ENCODE measurements around the gene SKOR1.

The SKOR1 gene

DNA sequence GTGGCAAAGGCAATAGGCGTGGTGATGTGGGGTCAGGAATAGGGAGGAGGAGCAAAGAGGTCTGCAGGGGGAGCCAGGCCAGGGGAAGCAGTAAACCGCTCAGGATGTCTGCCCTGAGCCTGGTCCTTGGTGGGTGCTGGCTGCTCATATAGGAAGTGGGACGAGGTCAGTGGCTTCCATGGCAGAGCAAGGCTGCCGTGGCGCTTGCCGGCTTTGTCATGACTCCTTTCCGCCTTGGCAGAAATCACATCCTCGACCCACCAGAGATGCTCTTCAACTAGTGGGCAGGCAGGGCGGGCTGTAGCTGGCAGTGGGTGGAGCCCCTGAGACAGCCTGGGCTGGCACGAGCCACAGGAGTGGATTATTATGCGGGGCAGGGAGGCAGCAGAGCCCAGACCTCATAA, 13.1 kb upstream of the SKOR1 start:
- no peak for DNase-seq
- in situ Hi-C loops (cut with HindIII; ENCODE audit: low pct_ligation_motif_present, low pct_unique_long_range_greater_than_20kb, low sequenced_read_pairs) = no loop called here

DNA sequence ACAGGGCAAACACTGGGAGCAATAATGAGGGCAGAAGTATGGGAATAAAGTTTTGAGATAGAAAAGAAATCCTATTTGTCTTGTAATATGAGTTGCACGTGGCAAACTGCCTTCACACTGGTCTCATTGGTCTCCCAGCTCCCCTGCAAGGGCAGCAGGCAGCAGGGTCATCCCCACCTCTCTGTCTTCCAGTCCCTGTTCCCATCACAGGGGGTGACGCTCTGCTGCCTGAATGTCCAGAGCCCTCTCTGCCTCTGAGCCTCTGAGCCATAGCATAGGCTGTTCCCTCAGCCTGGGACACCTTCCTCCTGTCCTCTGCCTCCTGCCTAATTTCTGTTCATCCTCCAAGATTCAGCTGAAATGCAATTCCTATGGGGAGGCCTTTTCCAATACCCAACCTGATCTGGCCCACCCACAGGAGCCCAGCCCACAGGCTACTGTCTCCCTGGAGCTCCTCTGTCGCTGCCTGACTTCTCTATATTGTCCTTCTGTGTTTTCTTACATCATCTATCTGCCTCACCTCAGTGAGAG, 12.1 kb upstream of the SKOR1 start:
- in situ Hi-C loops (cut with HindIII; ENCODE audit: low pct_ligation_motif_present, low pct_unique_long_range_greater_than_20kb, low sequenced_read_pairs) = no loop called here
- no peak for DNase-seq

DNA sequence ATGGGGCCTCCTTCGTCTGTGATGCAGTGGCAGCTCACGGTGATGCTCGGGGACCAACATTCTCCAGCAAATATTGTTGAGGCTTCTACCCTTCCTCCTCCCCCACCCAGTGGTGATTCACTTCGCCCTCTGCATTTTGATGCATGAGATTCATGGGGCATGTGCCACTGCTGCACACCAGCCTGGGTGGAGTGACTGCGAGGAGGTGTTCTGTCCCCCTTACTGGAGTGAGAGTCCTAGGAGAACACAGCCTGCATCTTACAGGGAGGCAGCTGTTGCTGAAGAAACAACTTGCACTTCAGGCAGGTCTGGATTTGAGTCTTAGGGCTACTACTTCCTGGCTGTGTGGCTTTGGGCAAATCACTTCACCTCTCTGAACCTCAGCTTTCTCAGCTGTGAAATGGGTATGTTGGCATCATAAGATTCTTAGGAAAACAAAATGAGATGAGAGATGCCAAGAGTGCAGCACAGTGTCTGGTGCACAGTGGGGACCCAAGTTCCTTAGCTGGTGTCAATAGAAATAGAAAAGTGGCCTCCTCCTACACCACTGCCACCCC, 10.2 kb upstream of the SKOR1 start:
- no peak for DNase-seq
- in situ Hi-C loops (cut with HindIII; ENCODE audit: low pct_ligation_motif_present, low pct_unique_long_range_greater_than_20kb, low sequenced_read_pairs) = no loop called here

GRCh38 chr15:67816668-67817067, 8.6 kb upstream of the SKOR1 start:
- DNase-seq = no peak
- in situ Hi-C loops (cut with HindIII; ENCODE audit: low pct_ligation_motif_present, low pct_unique_long_range_greater_than_20kb, low sequenced_read_pairs) = no loop called here

- no peak for DNase-seq
- in situ Hi-C loops (cut with HindIII; ENCODE audit: low pct_ligation_motif_present, low pct_unique_long_range_greater_than_20kb, low sequenced_read_pairs) = no loop called here
Observed at GRCh38 chr15:67818464-67818863, 6.8 kb upstream of the SKOR1 start.

DNA sequence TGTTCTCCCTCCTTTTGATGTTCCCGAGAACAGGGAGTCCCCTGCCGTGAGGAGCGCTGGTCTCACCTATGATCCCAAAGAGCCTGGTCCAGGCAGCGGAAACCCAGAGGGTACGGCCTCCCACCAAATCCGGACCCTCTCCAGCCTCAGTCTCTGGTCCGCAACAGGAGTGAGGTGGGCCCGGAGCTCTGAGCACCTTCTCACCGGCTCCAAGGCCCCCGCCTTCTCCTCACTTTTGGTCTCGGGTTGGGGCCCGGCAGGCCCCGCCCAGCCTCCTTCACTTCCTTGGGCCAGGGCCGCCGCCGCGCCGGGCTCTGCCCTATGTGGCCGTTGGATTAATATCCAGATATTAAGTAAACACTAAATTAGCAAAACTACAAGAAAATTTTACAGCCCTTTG, 5.7 kb upstream of the SKOR1 start:
- DNase-seq = no peak
- in situ Hi-C loops (cut with HindIII; ENCODE audit: low pct_ligation_motif_present, low pct_unique_long_range_greater_than_20kb, low sequenced_read_pairs) = no loop called here

DNA sequence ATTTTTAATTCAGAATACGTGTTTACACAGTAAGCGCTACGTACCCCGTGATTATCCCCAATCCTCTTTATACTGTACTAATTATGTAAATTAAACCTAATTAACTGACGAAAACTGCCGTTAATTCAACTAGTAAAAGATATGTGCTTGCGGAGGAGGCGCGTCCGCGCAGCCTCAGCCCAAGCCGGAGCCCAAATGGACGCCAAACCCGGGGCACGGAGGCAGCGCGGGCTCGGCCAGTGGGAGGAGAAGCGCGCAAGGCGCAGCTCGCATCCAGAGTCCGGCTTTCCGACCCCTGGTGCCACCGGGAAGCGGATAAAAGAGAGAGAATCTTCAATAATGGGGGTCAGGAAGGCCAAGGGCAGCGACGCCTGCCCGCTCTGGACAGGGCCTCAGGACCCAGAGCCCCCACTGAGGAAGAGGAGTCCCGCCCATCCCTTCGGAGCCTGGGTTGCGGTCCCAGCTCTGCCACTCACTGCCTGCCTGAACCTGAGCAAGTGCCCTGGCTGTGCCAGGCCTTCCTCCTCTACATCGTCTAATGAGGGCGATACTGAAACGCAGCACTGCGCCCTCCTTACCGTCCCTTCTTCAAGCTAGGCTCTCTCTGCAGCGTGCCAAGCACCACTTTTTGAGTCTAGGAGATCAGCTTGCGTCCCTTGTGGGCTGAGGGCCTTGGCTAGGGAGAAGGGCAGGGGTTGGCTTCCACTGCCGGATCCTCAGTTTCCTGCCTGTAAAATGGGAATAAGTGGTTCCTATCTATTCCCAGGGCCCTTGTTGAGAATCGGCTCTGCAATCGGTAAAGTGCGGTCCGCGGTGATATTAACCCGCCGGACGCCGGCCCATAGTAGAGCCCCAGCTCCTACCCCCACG, 5.0 kb upstream of the SKOR1 start:
- in situ Hi-C loops (cut with HindIII; ENCODE audit: low pct_ligation_motif_present, low pct_unique_long_range_greater_than_20kb, low sequenced_read_pairs) = no loop called here

DNA sequence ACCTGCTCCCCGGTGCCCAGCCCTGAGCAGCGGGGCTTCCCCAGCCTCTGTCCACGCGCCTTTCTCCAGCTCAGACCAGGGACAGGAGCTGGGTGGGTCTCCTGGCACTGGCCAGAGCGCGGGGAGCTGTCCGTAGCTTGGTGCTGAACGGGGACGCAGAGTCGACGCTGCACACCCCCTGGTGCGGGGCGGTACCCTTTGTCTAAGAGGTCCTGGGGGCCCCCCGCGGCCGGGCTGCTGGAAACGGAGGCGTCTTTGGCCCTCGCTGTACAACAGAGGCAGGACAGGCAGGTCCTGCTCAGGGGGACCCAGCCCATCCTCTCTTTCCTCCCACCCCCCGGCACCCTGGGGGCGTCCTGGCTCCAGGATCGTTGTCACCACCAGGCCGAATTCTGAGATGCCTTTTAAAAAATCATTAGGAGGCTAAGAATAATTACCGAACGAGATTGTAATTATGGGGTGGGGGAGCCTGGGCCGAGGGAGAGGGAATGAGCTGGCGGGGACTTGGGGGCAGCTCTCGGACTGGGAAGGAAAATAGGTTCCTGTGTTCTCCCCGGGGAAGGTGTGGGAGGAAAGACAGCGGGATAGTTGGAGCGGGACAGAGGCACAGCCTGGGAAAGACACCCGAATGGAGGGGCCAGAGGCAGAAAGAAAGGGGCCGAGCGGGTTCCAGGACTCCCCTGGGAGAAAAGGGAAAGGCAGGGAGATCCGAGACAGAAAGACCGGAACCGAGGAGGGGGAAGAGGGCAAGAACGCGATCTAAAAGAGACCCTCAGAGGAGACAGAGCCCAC, 4.1 kb upstream of the SKOR1 start:
- DNase-seq = peak; percentile 56
- in situ Hi-C loops (cut with HindIII; ENCODE audit: low pct_ligation_motif_present, low pct_unique_long_range_greater_than_20kb, low sequenced_read_pairs) = no loop called here

More for the DNA sequence above, 5.0 kb upstream of the SKOR1 start:
- no peak for DNase-seq

DNA sequence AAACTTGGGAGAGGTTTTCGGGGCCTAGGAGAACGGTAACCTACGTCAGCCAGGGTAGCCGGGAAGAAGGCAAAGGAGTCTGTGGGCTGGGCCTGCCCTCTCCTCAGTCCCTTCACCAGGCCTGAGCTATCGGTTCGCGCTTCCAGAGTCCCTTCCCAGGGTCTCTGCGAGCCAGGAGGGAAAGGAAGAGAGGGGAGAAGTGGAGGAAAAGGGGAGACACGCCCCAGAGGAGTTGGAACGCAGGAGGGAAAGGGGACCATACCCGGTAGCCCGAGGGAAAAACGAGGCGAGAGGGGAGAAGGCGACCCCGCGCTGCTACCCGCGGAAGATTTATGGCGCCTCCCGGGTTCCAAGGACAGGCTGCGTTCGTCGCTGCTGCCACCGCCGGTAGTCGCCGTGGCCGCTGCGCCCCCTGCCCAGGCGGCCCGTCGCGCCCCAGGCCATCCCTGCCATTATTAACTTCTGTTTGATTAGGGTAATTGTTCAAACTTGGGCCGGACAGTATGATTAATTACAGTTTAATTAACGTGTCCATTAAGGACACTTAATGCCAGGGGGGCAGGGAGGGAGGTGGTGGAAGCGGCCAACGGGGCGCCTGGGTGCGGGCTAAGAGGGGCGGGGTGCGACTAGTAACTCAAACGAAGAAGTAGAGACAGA, 3.4 kb upstream of the SKOR1 start:
- no peak for DNase-seq
- in situ Hi-C loops (cut with HindIII; ENCODE audit: low pct_ligation_motif_present, low pct_unique_long_range_greater_than_20kb, low sequenced_read_pairs) = no loop called here

DNA sequence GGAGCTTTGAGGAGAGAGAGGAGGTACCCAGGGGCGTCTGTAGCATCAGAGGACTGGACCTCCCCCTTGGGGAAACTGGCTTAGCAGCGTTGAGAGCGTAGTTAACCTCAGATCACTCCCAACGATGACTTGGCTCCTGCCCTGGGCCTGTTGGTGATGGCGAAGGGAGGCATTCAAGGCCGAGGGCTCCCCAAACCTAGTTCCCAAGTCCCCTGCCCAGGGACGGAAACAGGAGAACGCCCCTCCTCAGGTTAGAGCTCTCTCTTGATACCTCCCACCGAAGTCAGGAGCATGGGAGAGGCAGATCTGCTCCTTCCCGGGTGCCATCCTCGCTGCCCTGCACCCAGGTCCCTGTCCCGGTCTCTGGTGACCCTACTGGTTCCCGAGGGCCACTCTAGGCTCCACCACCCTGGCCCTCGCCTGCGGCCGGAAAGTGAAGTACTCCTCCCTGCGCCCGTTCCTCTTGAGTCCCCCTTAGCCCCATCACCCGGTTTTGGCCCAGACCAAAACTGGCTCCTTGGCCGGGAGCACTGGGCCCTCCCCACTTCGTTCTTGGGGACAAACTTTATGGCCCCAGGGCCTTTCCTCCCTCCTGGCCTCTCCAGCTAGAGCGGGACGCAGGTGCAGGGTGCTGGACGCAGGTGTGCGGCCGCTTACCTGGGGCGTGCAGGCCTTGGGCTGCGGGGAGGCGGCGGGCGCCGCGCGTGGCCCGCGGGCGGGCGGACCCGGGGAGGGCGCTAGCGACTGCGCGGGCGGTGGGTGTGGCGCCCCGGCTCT, 2.6 kb upstream of the SKOR1 start:
- no peak for DNase-seq
- in situ Hi-C loops (cut with HindIII; ENCODE audit: low pct_ligation_motif_present, low pct_unique_long_range_greater_than_20kb, low sequenced_read_pairs) = no loop called here

DNA sequence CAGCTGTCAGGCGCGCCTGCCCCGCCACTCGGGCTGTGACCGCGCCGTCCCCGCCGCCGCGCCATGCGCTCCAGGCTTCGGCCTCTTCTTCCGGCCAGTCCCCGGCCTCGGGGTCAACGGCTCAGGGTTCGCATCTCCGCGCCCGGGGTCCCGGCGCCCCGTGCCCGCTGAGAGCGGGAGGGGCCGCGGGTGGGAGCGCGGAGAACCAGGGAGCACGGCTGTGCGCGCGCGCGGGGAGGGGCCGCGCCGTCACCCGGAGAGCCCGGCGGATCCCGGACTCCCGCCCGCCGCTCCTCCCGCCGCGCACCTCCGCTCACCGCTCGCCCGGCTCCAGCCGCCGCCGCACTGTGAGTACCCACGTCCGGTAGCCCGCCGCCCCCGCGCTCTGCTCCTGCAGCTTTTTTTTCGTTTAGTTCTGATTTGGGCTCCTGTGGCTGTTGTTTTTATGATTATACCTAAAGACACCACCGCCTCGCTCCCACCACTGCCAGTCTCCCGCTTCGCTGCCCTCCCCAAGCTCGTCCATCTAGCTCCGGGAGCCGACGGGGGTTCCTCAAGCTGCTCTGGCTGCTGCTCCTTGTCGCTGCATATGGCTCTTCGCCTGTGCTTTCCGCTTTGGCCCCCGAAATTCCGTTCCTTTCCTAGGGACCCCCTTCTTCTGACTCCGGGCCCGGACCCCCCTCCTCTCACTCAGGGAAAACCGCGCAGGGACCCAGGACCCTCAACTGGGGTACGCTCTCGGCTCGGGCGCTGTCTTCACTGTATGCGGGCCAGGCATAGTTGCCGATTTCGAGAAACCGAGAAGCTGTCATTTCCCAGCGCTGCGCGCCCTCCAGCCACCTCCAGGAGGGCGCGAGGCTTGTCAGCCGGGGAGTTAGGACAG, 1.8 kb upstream of the SKOR1 start:
- in situ Hi-C loops (cut with HindIII; ENCODE audit: low pct_ligation_motif_present, low pct_unique_long_range_greater_than_20kb, low sequenced_read_pairs) = no loop called here
- no peak for DNase-seq

GRCh38 chr15:67824197-67824968, 926 bp upstream of the SKOR1 start:
- no peak for DNase-seq
- in situ Hi-C loops (cut with HindIII; ENCODE audit: low pct_ligation_motif_present, low pct_unique_long_range_greater_than_20kb, low sequenced_read_pairs) = no loop called here

GRCh38 chr15:67825881-67826716, 790 bp downstream of the SKOR1 start:
- in situ Hi-C loops (cut with HindIII; ENCODE audit: low pct_ligation_motif_present, low pct_unique_long_range_greater_than_20kb, low sequenced_read_pairs) = no loop called here
- DNase-seq = no peak

DNA sequence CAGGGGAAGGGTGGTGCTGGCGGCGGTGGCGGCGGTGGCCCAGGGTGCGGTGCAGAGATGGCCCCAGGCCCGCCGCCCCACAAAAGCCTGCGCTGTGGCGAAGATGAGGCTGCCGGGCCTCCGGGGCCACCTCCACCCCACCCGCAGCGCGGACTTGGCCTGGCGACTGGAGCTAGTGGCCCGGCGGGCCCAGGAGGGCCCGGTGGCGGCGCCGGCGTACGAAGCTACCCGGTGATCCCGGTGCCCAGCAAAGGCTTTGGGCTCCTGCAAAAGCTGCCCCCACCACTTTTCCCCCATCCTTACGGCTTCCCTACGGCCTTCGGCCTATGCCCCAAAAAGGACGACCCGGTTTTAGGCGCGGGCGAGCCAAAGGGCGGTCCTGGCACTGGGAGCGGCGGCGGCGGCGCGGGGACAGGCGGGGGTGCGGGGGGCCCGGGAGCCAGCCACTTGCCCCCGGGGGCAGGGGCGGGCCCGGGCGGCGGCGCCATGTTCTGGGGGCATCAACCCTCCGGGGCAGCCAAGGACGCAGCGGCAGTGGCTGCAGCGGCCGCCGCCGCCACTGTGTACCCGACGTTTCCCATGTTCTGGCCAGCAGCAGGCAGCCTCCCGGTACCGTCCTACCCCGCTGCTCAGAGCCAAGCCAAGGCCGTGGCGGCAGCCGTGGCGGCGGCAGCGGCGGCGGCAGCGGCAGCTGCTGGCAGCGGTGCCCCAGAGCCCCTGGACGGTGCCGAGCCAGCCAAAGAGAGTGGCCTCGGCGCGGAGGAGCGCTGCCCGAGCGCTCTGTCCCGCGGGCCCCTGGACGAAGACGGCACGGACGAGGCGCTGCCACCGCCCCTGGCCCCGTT, 1.6 kb downstream of the SKOR1 start:
- in situ Hi-C loops (cut with HindIII; ENCODE audit: low pct_ligation_motif_present, low pct_unique_long_range_greater_than_20kb, low sequenced_read_pairs) = no loop called here
- DNase-seq = no peak

Data from ACHN (cell line).